AG04450 (cell line): ENCODE data around the gene PSMD3. TPM values are rescaled to one million over a fixed set of nuclear protein-coding genes. Genes with fewer than 3 reads are reported as not detected.
"Not testable (repeated sequence)": the region's sequence is repeated elsewhere in the genome, so short reads cannot be mapped to it uniquely, and the experiment has no call there.

Experiments
- CTCF ChIA-PET: fragments of 300-600, 350-600 bp; formaldehyde crosslinking; extraction: SDS; loops from one replicate; lab custom pipeline; 2022; ENCODE audit warnings: antibody characterized with exemption, inconsistent platforms; lab: Charles Lee
- POLR2A ChIA-PET: fragments of 350-600 bp; formaldehyde crosslinking; extraction: SDS; loops from one replicate; lab custom pipeline; 2021; ENCODE audit warnings: antibody characterized with exemption, inconsistent platforms; lab: Yijun Ruan, JAX
- DNase-seq: peaks from one replicate; pipeline ENCODE4 v3.0.0-alpha.2; 2011; ENCODE audit warnings: low read depth, low spot score
- H3K27ac ChIP-seq: one replicate; pipeline ENCODE4 v1.5.1; 2012; ENCODE audit warnings: low read depth, low read length, control low read depth
- H3K27me3 ChIP-seq: one replicate; pipeline ENCODE4 v1.6.0; 2012; ENCODE audit warnings: low read length; ENCODE audit not compliant: control insufficient read depth, insufficient read depth
- H3K4me3 ChIP-seq: 2 replicates; pipeline ENCODE4 v1.5.1; 2011; ENCODE audit warnings: mild to moderate bottlenecking, low read depth, low read length, control low read depth
- H3K9me3 ChIP-seq: 2 replicates; pipeline ENCODE4 v1.5.1; 2012; ENCODE audit warnings: low read length; ENCODE audit not compliant: control insufficient read depth, insufficient read depth
- CTCF ChIP-seq: IDR thresholded peaks from 2 replicates; pipeline ENCODE4 v1.5.1; 2011; ENCODE audit warnings: low read depth, low read length, control low read depth, inconsistent platforms
- polyA plus RNA-seq: library from polyadenylated mRNA; depleted of rRNA; stranded (reverse); fragments of >200 nt; gene quantifications from 2 replicates; pipeline ENCODE4 v1.2.3, GENCODE V29; 2011

PSMD3 gene
- polyA plus RNA-seq, 1 experiment, result 62.6 TPM

GRCh38 chr17:39944393-39944711, 36.3 kb upstream of the PSMD3 start:
- CTCF ChIA-PET, result interaction anchor here (0.6 kb wide), 1 partner anchor 125 kb away, joined by 3 read pairs; no protein-coding TSS in a partner anchor
- no peaks in the 10 kb centered on the region for H3K9me3 ChIP-seq
- TF ChIP-seq CTCF, result no peak

GRCh38 chr17:39946551-39947330, 33.9 kb upstream of the PSMD3 start:
- Histone ChIP-seq H3K4me3 (no peak overlapping the region), H3K27me3 (peaks cover 5% of the 10 kb centered on the region), H3K9me3 (no peaks in the 10 kb centered on the region), H3K27ac (no peak overlapping the region)
- ChIA-PET CTCF (no interaction called here), POLR2A (no interaction called here)
- TF ChIP-seq CTCF, result no peak
- DNase-seq, result no peak

More at GRCh38 chr17:39944393-39944711, 36.3 kb upstream of the PSMD3 start:
- no peak overlapping the region for H3K4me3 ChIP-seq
- H3K27me3 ChIP-seq, result no peaks in the 10 kb centered on the region
- POLR2A ChIA-PET, result no interaction called here
- H3K27ac ChIP-seq, result no peak overlapping the region
- no peak for DNase-seq

GRCh38 chr17:39948489-39948828, 32.1 kb upstream of the PSMD3 start:
- H3K27ac ChIP-seq, H3K27me3 ChIP-seq, CTCF ChIA-PET, DNase-seq, H3K4me3 ChIP-seq, H3K9me3 ChIP-seq, POLR2A ChIA-PET: not testable (repeated sequence)

GRCh38 chr17:39949028-39949427, 31.6 kb upstream of the PSMD3 start:
- no peaks in the 10 kb centered on the region for H3K9me3 ChIP-seq
- POLR2A ChIA-PET, result no interaction called here
- no peak for TF ChIP-seq CTCF
- no peak overlapping the region for H3K4me3 ChIP-seq
- CTCF ChIA-PET, result no interaction called here
- no peak for DNase-seq
- H3K27me3 ChIP-seq, result peaks cover 7% of the 10 kb centered on the region
- H3K27ac ChIP-seq, result no peak overlapping the region

- POLR2A ChIA-PET, result no interaction called here
- DNase-seq, result no peak
- Histone ChIP-seq H3K27me3 (peaks cover 7% of the 10 kb centered on the region), H3K27ac (no peak overlapping the region), H3K9me3 (no peaks in the 10 kb centered on the region), H3K4me3 (no peak overlapping the region)
- no peak for TF ChIP-seq CTCF
- CTCF ChIA-PET, result no interaction called here
These were observed 29.7 kb upstream of the PSMD3 start for GRCh38 chr17:39950871-39951348.
